ENCODE data around the gene SERPINA1.

DNA sequence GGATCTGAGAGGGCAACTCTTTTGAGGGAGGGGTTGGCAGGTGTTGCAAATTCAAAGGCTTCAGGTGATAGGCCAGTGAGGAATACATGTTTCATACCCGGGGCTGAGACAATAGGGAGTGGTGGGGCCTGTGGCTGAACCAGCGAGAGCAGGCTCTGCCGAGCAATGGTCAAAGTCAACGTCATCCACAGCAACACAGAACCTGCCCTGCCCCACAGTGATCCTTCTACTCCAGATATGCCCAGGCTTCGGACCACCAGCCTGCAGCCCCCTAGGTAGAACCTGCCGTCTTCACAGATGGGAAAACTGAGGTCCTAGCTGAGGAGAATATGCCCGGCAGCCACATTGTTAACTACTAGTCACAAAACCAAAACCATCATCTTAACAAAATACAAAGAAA, 4.1 kb downstream of the SERPINA1 start:
- TF ChIP-seq, protein P1, sequence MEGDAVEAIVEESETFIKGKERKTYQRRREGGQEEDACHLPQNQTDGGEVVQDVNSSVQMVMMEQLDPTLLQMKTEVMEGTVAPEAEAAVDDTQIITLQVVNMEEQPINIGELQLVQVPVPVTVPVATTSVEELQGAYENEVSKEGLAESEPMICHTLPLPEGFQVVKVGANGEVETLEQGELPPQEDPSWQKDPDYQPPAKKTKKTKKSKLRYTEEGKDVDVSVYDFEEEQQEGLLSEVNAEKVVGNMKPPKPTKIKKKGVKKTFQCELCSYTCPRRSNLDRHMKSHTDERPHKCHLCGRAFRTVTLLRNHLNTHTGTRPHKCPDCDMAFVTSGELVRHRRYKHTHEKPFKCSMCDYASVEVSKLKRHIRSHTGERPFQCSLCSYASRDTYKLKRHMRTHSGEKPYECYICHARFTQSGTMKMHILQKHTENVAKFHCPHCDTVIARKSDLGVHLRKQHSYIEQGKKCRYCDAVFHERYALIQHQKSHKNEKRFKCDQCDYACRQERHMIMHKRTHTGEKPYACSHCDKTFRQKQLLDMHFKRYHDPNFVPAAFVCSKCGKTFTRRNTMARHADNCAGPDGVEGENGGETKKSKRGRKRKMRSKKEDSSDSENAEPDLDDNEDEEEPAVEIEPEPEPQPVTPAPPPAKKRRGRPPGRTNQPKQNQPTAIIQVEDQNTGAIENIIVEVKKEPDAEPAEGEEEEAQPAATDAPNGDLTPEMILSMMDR (IDR thresholded peaks at IDR 0.05; ENCODE audit: poor library complexity) = no peak
- TF ChIP-seq EZH2 (IDR thresholded peaks at IDR 0.05; ENCODE audit: borderline replicate concordance) = no peak
- no peak for TF ChIP-seq EZH2phosphoT487 (IDR thresholded peaks at IDR 0.05; ENCODE audit: low read depth, severe bottlenecking, unreplicated experiment)
